Activated CD8-positive, alpha-beta T cell treated with anti-CD3 and anti-CD28 coated beads for 36 hours (primary cell): Measurements from ENCODE around the gene CHMP1B. TPM values are rescaled to one million over a fixed set of nuclear protein-coding genes. Genes with fewer than 3 reads are reported as not detected.

ENCODE experiments used
- ATAC-seq: fragments of 200-7000 bp; cut with Tn5 transposase; one replicate; pipeline ENCODE4 v1.10.0; 2021; ENCODE audit warnings: mild to moderate bottlenecking, moderate library complexity
- CTCF ChIA-PET: fragments of 350-600 bp; sonication (Branson Sonifier 250); formaldehyde crosslinking; loops from one replicate; lab custom pipeline; 2021; ENCODE audit warnings: antibody characterized with exemption; lab: Charles Lee
- POLR2A ChIA-PET: fragments of 350-600 bp; sonication (Branson Sonifier 250); formaldehyde crosslinking; loops from one replicate; lab custom pipeline; 2021; ENCODE audit warnings: antibody characterized with exemption; lab: Charles Lee
- DNase-seq: peaks from one replicate; pipeline ENCODE4 v3.0.0-alpha.2; 2020
- H3K27ac Mint-ChIP-seq: one replicate; pipeline ENCODE4 v1.8.0; 2021; ENCODE audit warnings: mild to moderate bottlenecking, mixed read lengths
- H3K27me3 Mint-ChIP-seq: one replicate; pipeline ENCODE4 v1.8.0; 2021; ENCODE audit warnings: mixed read lengths
- H3K36me3 Mint-ChIP-seq: one replicate; pipeline ENCODE4 v1.8.0; 2021; ENCODE audit warnings: low read depth, mixed read lengths
- H3K4me1 Mint-ChIP-seq: one replicate; pipeline ENCODE4 v1.8.0; 2021; ENCODE audit warnings: low read depth, mixed read lengths
- H3K4me3 Mint-ChIP-seq: one replicate; pipeline ENCODE4 v1.8.0; 2021; ENCODE audit warnings: mild to moderate bottlenecking, moderate library complexity, mixed read lengths
- H3K9me3 Mint-ChIP-seq: one replicate; pipeline ENCODE4 v1.8.0; 2021; ENCODE audit warnings: mixed read lengths
- intact Hi-C: fragments of 100-400 bp; cut with micrococcal nuclease; formaldehyde crosslinking; loops from one replicate; pipeline ENCODE4 v1.10.0; 2022
- total RNA-seq, 2 experiments: library from RNA; stranded (reverse); gene quantifications; one replicate each; pipeline ENCODE4 v1.2.3, GENCODE V29; 2021
- TF ChIP-seq, protein P1 (sequence below): fragments of 200-600 bp; IDR thresholded peaks from one replicate; pipeline ENCODE4 v1.8.0; 2022; ENCODE audit warnings: antibody characterized with exemption, mild to moderate bottlenecking

The CHMP1B gene
- total RNA-seq, 2 experiments from 2014 or later = 24.8 to 25.8 TPM

DNA sequence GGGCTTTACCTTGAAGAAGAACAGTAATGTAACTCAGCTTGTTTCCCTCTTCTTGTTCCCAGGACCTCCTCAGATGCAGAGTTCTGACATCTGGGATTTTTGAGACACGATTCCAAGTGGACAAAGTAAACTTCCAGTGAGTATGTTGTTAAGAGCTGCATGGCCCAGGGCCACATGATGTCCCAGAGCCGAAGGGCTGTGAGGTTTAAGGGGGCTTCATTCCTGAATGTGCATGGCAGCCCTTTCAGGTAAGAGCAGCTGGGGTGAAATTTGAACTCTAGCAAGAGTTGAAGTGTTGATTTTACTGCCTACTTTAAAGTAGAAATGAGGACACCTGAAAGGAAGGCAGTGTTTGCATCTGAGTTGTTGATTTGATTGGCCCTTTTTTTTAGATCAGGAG is 13.3 kb downstream of the CHMP1B start:
- Mint-ChIP-seq H3K9me3 (no peaks in the 10 kb centered on the region), H3K4me1 (peaks cover 7% of the 10 kb centered on the region), H3K27ac (no peak overlapping the region), H3K4me3 (no peak overlapping the region), H3K36me3 (no peaks in the 10 kb centered on the region), H3K27me3 (peaks cover 5% of the 10 kb centered on the region)
- CTCF ChIA-PET = no interaction called here
- DNase-seq (no peak), ATAC-seq (no peak)
- TF ChIP-seq, protein P1, sequence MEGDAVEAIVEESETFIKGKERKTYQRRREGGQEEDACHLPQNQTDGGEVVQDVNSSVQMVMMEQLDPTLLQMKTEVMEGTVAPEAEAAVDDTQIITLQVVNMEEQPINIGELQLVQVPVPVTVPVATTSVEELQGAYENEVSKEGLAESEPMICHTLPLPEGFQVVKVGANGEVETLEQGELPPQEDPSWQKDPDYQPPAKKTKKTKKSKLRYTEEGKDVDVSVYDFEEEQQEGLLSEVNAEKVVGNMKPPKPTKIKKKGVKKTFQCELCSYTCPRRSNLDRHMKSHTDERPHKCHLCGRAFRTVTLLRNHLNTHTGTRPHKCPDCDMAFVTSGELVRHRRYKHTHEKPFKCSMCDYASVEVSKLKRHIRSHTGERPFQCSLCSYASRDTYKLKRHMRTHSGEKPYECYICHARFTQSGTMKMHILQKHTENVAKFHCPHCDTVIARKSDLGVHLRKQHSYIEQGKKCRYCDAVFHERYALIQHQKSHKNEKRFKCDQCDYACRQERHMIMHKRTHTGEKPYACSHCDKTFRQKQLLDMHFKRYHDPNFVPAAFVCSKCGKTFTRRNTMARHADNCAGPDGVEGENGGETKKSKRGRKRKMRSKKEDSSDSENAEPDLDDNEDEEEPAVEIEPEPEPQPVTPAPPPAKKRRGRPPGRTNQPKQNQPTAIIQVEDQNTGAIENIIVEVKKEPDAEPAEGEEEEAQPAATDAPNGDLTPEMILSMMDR = no peak
- intact Hi-C loops = no loop called here
- POLR2A ChIA-PET = interaction anchor here (0.6 to 1.0 kb wide), 2 partner anchors 22 to 480 kb away, joined by 3 read pairs; no protein-coding TSS in a partner anchor

DNA sequence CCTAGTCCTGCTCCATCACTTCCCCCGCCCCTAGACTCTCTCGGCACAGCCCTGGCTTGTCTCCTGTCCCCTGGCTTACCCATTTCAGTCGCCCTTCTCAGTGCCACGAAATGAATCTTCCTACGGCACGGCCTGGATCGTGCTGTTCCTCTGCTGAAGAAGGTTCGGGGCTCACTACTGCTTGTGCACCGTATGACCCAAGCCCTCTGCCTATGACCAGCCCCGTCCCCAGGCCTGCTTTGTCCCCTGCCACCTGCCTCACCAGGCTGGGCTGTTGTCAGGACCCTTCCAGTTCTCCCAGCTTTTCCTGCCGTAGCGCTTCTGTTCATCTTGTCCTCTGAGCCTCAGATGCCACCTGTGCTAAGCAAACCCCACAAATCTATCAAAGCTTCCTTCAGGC is 13.9 kb downstream of the CHMP1B start:
- Mint-ChIP-seq H3K36me3 (no peaks in the 10 kb centered on the region), H3K27ac (no peak overlapping the region), H3K4me3 (no peak overlapping the region), H3K4me1 (peaks cover 3% of the 10 kb centered on the region), H3K9me3 (no peaks in the 10 kb centered on the region), H3K27me3 (peaks cover 5% of the 10 kb centered on the region)
- TF ChIP-seq, protein P1 = no peak
- ATAC-seq = no peak
- POLR2A ChIA-PET = interaction anchor here (0.6 to 1.0 kb wide), 2 partner anchors 21 to 479 kb away, joined by 3 read pairs; no protein-coding TSS in a partner anchor
- DNase-seq = no peak
- CTCF ChIA-PET = no interaction called here
- intact Hi-C loops = no loop called here

DNA sequence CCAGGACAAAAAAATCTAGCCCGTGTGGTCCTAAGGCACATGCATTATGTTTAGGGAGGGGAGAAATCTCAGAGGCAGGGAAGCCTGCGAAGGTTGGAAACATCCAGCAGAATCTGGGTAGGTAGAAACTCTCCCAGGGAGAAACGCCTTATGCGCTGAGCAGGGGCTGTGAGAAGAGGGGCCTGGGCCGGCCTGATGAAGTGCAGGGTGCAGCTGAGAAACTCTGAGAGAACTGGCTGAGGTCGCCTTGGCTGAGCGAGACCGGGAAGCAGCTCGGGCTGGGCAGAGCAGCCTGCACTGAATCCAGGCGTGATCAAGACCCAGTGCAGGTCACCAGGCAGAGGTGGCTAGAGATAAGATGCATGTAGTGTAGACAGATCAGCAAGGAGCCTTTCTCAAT is 15.1 kb downstream of the CHMP1B start:
- no peak for DNase-seq
- Mint-ChIP-seq H3K9me3 (no peaks in the 10 kb centered on the region), H3K27me3 (peaks cover 6% of the 10 kb centered on the region), H3K27ac (no peak overlapping the region), H3K4me1 (no peaks in the 10 kb centered on the region), H3K36me3 (no peaks in the 10 kb centered on the region), H3K4me3 (no peak overlapping the region)
- ATAC-seq = no peak
- TF ChIP-seq, protein P1 = no peak
- ChIA-PET POLR2A (no interaction called here), CTCF (interaction anchor here (0.6 kb wide), 1 partner anchor 72 kb away, joined by 3 read pairs; no protein-coding TSS in a partner anchor)
- intact Hi-C loops = no loop called here

DNA sequence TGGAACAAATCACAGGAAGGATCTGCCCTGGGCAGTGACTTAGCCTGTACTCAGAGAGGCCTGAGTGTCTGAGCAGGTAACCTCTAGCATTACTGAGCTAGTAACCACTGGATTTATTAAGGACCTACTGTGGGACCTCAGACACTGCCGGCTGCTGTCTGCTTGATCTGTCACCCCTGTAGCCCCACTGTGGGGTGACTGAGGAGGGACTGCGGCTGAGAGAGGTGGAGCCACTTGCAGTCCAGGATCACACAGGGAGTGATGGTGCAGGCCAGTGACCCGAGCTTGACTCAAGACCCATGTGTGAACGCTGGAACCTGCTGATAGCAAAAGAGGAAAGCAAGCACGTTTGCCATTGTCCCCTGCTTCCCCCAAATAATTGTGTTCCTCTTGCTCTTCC is 15.6 kb downstream of the CHMP1B start:
- H3K9me3 Mint-ChIP-seq = no peaks in the 10 kb centered on the region
- ChIA-PET CTCF (no interaction called here), POLR2A (no interaction called here)
- TF ChIP-seq, protein P1 = no peak
- no peaks in the 10 kb centered on the region for H3K4me1 Mint-ChIP-seq
- DNase-seq (no peak), ATAC-seq (no peak)
- H3K4me3 Mint-ChIP-seq = no peak overlapping the region
- intact Hi-C loops = no loop called here
- peaks cover 7% of the 10 kb centered on the region for H3K27me3 Mint-ChIP-seq
- no peak overlapping the region for H3K27ac Mint-ChIP-seq
- H3K36me3 Mint-ChIP-seq = no peaks in the 10 kb centered on the region

DNA sequence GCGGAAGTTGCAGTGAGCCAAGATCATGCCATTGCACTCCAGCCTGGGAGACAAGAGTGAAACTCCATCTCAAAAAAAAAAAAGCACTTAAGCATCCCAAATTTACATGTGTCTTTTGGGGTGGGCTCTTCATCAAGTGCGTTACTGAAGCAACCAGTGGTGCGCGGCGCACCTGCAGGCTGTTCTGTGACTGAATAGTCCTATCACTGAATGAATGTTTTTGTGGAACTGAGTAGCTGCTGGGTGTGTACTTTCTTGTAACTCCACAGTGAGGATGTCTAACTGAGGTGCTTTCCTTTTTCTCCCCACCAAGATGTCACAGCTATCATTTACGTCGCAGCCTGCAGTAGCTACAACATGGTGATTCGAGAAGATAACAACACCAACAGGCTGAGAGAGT is 17.0 kb downstream of the CHMP1B start:
- CTCF ChIA-PET = no interaction called here
- ATAC-seq = no peak
- H3K27me3 Mint-ChIP-seq = peaks cover 7% of the 10 kb centered on the region
- H3K36me3 Mint-ChIP-seq = no peaks in the 10 kb centered on the region
- intact Hi-C loops = no loop called here
- POLR2A ChIA-PET = no interaction called here
- no peaks in the 10 kb centered on the region for H3K4me1 Mint-ChIP-seq
- no peak overlapping the region for H3K4me3 Mint-ChIP-seq
- no peaks in the 10 kb centered on the region for H3K9me3 Mint-ChIP-seq
- no peak for DNase-seq
- H3K27ac Mint-ChIP-seq = no peak overlapping the region
- TF ChIP-seq, protein P1 = no peak
